Neural crest cell (in vitro differentiated cells): ENCODE measurements around the gene RFX2. TPM values are rescaled to one million over a fixed set of nuclear protein-coding genes. Genes with fewer than 3 reads are reported as not detected.
"Not testable (repeated sequence)": the region's sequence is repeated elsewhere in the genome, so short reads cannot be mapped to it uniquely, and the experiment has no call there.

Experiments
- DNase-seq: peaks from one replicate; pipeline ENCODE4 v3.0.0; 2021; ENCODE audit warnings: low read depth, mixed read lengths, low spot score
- H3K27ac Mint-ChIP-seq: one replicate; pipeline ENCODE4 v1.8.0; 2021; ENCODE audit warnings: mild to moderate bottlenecking, mixed read lengths; ENCODE audit not compliant: unreplicated experiment
- H3K27me3 Mint-ChIP-seq: 2 replicates; pipeline ENCODE4 v1.8.0; 2021; ENCODE audit warnings: low read depth, mild to moderate bottlenecking, mixed read lengths
- H3K36me3 Mint-ChIP-seq: 2 replicates; pipeline ENCODE4 v1.8.0; 2021; ENCODE audit warnings: low read depth, mild to moderate bottlenecking, mixed read lengths
- H3K4me1 Mint-ChIP-seq: 2 replicates; pipeline ENCODE4 v1.8.0; 2021; ENCODE audit warnings: mixed read lengths
- H3K4me3 Mint-ChIP-seq: one replicate; pipeline ENCODE4 v1.8.0; 2021; ENCODE audit warnings: mild to moderate bottlenecking, mixed read lengths
- H3K9me3 Mint-ChIP-seq: 2 replicates; pipeline ENCODE4 v1.8.0; 2021; ENCODE audit warnings: mixed read lengths
- total RNA-seq: library from RNA; stranded (reverse); gene quantifications from 2 replicates; pipeline ENCODE4 v1.2.1, GENCODE V29; 2021
- TF ChIP-seq, protein P1 (sequence below): fragments of 200-600 bp; sonication (generic); conservative IDR thresholded peaks from 2 replicates; pipeline ENCODE4 v1.5.0; 2021; ENCODE audit warnings: antibody characterized with exemption, mild to moderate bottlenecking

Gene RFX2
- total RNA-seq, 1 donor from 2014 or later: 17.2 TPM

DNA sequence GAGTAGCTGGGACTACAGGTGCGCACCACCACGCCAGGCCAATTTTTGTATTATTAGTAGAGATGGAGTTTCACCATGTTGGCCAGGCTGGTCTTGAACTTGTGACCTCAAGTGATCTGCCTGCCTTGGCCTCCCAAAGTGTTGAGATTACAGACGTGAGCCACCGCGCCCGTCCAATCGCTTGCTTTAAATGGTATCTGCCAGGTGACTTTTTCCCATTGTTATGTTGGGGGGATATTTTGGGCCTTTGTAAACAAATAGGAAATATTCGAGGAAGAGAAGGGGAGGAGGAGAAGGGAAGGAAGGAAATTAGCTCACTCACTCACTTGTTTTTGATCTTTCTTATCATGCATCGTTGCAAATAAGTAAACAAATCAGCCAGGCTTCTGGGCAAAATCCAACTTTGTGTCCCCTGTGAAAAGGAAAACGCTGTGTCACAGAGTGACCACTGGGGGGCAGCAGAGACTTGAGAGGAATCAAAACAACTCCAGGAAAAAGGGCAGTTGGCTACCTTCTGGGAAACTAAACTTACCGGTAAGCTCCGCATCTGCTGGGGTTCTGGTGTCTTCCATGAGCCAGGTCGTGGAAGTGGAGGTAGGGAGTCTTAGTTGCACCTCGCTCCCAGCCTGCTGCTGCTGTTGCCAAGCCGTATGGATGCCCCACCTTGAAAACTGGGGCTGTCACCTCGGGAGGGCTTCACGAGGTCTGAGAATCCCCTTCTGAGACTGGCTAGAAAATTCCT lies 123.1 kb downstream of the RFX2 start:
- Mint-ChIP-seq H3K9me3 (no peaks in the 10 kb centered on the region), H3K27me3 (no peaks in the 10 kb centered on the region), H3K4me3 (peak overlapping the region; percentile 32), H3K4me1 (peaks cover 22% of the 10 kb centered on the region), H3K36me3 (no peaks in the 10 kb centered on the region), H3K27ac (no peak overlapping the region)
- TF ChIP-seq, protein P1, sequence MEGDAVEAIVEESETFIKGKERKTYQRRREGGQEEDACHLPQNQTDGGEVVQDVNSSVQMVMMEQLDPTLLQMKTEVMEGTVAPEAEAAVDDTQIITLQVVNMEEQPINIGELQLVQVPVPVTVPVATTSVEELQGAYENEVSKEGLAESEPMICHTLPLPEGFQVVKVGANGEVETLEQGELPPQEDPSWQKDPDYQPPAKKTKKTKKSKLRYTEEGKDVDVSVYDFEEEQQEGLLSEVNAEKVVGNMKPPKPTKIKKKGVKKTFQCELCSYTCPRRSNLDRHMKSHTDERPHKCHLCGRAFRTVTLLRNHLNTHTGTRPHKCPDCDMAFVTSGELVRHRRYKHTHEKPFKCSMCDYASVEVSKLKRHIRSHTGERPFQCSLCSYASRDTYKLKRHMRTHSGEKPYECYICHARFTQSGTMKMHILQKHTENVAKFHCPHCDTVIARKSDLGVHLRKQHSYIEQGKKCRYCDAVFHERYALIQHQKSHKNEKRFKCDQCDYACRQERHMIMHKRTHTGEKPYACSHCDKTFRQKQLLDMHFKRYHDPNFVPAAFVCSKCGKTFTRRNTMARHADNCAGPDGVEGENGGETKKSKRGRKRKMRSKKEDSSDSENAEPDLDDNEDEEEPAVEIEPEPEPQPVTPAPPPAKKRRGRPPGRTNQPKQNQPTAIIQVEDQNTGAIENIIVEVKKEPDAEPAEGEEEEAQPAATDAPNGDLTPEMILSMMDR: peak; percentile 93
- DNase-seq: peak; percentile 82

DNA sequence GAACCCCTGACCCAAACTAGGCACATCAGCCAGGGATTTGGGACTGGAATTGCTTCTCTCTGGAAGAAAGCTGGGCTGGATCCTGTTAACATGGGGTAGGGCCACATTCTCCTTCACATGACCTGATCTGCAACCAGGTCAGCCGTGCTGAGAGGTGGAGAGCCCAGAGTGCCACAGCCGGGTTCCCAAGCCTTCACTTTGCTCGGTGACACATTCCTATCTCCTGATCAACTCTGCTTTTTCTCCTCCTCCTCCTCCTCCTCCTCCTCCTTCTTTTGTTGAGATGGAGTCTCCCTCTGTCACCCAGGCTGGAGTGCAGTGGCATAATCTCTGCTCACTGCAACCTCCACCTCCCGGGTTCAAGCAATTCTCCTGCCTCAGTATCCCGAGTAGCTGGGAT lies 124.5 kb downstream of the RFX2 start:
- H3K27ac Mint-ChIP-seq, DNase-seq, H3K4me3 Mint-ChIP-seq, H3K9me3 Mint-ChIP-seq, H3K27me3 Mint-ChIP-seq, H3K36me3 Mint-ChIP-seq: not testable (repeated sequence)
- H3K4me1 Mint-ChIP-seq: peaks cover 22% of the 10 kb centered on the region

DNA sequence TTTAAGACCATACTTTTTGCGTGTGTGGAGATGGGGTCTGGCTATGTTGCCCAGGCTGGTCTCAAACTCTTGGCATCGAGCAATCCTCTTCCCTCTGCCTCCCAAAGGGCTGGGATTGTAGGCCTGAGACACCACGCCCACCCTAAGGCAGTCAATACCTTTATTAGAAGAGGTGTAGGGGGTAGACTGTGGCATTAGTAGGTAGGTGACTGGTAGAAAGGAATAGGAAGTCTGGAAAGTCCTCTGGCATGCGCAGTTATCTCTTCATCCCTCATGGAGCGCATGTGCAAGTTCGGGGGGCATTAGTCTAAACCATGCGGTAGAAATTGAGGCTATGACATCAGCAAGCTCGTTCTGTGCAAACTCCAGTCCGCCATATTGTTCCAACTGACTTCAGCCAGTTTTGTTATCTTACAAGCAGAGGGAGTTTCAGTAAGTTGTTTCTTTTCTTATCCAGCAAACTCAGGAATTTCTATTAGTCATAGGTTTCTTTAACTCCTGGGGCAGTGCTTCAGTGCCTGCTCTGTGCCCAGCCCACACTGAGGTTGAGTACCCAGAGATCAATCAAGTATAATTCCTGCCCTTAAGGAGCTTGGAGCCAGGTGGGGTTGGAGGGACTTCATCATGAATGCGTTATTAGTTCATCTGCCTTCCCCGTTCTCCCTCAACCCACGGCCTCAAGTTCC lies 125.1 kb downstream of the RFX2 start:
- H3K27me3 Mint-ChIP-seq: no peaks in the 10 kb centered on the region

DNA sequence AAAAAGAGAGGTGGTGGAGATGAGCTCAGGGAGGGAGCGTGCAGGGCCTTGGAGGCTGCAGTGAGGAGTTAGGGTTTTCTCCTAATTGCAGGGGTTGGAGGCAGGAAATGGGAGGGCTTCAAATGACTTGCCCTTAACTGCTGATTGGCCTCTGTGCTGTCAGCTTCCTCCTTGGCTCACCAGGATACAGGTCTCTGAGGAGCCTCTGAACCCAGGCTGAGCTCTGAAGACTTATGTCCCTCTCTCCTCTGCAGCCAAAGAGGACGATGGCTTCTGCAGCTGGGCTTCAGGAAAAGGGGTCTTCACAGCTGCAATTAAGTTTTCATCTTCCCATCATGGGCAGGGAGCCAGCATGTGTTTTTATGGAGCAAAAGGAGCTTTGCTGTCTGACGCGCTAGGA lies 125.7 kb downstream of the RFX2 start:
- H3K4me3 Mint-ChIP-seq: no peak overlapping the region
- TF ChIP-seq, protein P1: no peak

More for the DNA sequence above, 125.1 kb downstream of the RFX2 start:
- H3K36me3 Mint-ChIP-seq: no peaks in the 10 kb centered on the region
- DNase-seq: no peak
- no peak overlapping the region for H3K27ac Mint-ChIP-seq
- TF ChIP-seq, protein P1: no peak
- no peak overlapping the region for H3K4me3 Mint-ChIP-seq
- no peaks in the 10 kb centered on the region for H3K9me3 Mint-ChIP-seq
- peaks cover 22% of the 10 kb centered on the region for H3K4me1 Mint-ChIP-seq

DNA sequence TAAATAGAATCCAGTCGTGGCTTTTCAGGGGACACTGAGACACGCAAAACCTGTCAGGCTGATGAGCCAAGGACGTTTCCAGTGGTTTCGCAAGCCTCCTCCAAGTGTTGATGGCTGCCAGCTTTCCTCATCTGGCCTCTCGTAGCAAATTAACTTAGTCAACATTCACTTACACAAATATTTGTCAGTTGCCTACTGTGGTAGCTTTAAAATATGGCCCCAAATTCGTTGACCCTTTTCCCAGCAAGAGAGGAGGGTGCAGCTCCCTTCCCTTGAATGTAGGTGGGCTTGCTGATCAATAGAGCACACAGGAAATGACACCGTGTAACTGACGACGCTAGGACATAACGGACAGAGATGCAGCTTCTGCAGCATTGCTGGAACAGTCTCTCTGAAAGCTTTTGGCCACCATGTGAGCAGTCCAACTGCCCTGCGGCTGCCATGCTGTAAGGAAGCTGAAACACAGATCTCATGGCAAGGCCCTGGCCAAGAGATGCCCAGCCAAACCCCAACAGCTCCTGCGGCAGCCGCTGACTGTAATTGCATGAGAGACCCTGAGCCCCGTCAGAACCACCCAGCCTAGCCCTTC lies 126.8 kb downstream of the RFX2 start:
- TF ChIP-seq, protein P1: no peak
- DNase-seq: no peak
- Mint-ChIP-seq H3K36me3 (no peaks in the 10 kb centered on the region), H3K9me3 (no peaks in the 10 kb centered on the region), H3K27me3 (no peaks in the 10 kb centered on the region), H3K4me3 (peak overlapping the region; percentile 31), H3K4me1 (peaks cover 15% of the 10 kb centered on the region), H3K27ac (no peak overlapping the region)

More for the DNA sequence above, 125.7 kb downstream of the RFX2 start:
- Mint-ChIP-seq H3K27ac (no peak overlapping the region), H3K36me3 (no peaks in the 10 kb centered on the region), H3K27me3 (no peaks in the 10 kb centered on the region), H3K4me1 (peaks cover 22% of the 10 kb centered on the region), H3K9me3 (no peaks in the 10 kb centered on the region)
- DNase-seq: no peak
